ENCODE measurements around the gene IGF2BP3. TPM values are rescaled to one million over a fixed set of nuclear protein-coding genes. Genes with fewer than 3 reads are reported as not detected.

The IGF2BP3 gene
- total RNA-seq, 1 experiment from 2014 or later, result 11.7 TPM

GRCh38 chr7:23397241-23397640 lies 73.0 kb downstream of the IGF2BP3 start:
- Histone ChIP-seq H4K20me1 (ENCODE audit: low read length) (no peaks in the 10 kb centered on the region), H3K36me3 (ENCODE audit: low read depth, low read length) (no peaks in the 10 kb centered on the region), H3K4me3 (ENCODE audit: low read length) (no peak overlapping the region), H3K4me2 (ENCODE audit: low read length) (no peak overlapping the region), H3K27me3 (ENCODE audit: low read length) (no peaks in the 10 kb centered on the region), H2AFZ (ENCODE audit: low read length) (no peak overlapping the region), H3K4me1 (ENCODE audit: insufficient read depth, low read length) (no peaks in the 10 kb centered on the region), H3K27ac (ENCODE audit: low read length) (no peak overlapping the region), H3K79me2 (ENCODE audit: low read length) (no peaks in the 10 kb centered on the region), H3K9me3 (ENCODE audit: low read length) (no peaks in the 10 kb centered on the region), H3K9ac (ENCODE audit: low read length) (no peak overlapping the region), H3K9me2 (replicated peaks; ENCODE audit: low read length) (no peaks in the 10 kb centered on the region), H3F3A (ENCODE audit: low read length, unreplicated experiment) (no peaks in the 10 kb centered on the region)
- BruUV-seq (replicated peaks), result no TSS peak
- DNase-seq (no peak), ATAC-seq (no peak)
- CTCF ChIA-PET, result no interaction called here
- POLR2A ChIA-PET (ENCODE audit: unreplicated experiment), result no interaction called here
- TF ChIP-seq EZH2phosphoT487 (IDR thresholded peaks at IDR 0.05; ENCODE audit: borderline replicate concordance, low read length), result no peak
- TF ChIP-seq EZH2 (IDR thresholded peaks at IDR 0.05; ENCODE audit: low read length, unreplicated experiment), result no peak
- no peak for TF ChIP-seq CTCF (conservative IDR thresholded peaks at IDR 0.05; ENCODE audit: low read depth, low read length)
- intact Hi-C loops (cut with micrococcal nuclease), result no loop called here

GRCh38 chr7:23396222-23397015 lies 73.9 kb downstream of the IGF2BP3 start:
- ChIA-PET CTCF (no interaction called here), POLR2A (ENCODE audit: unreplicated experiment) (no interaction called here)
- no peaks in the 10 kb centered on the region for H3K79me2 ChIP-seq (ENCODE audit: low read length)
- H3K9ac ChIP-seq (ENCODE audit: low read length), result no peak overlapping the region
- BruUV-seq (replicated peaks), result no TSS peak
- H4K20me1 ChIP-seq (ENCODE audit: low read length), result no peaks in the 10 kb centered on the region
- DNase-seq, result no peak
- H3K9me3 ChIP-seq (ENCODE audit: low read length), result no peaks in the 10 kb centered on the region
- no peaks in the 10 kb centered on the region for H3K36me3 ChIP-seq (ENCODE audit: low read depth, low read length)
- H3K4me1 ChIP-seq (ENCODE audit: insufficient read depth, low read length), result no peaks in the 10 kb centered on the region
- no peak overlapping the region for H3K4me3 ChIP-seq (ENCODE audit: low read length)
- TF ChIP-seq EZH2phosphoT487 (IDR thresholded peaks at IDR 0.05; ENCODE audit: borderline replicate concordance, low read length), result no peak
- no peaks in the 10 kb centered on the region for H3K27me3 ChIP-seq (ENCODE audit: low read length)
- no peak; the same call in 1 of the 2 replicates for ATAC-seq
- no peak overlapping the region for H3K4me2 ChIP-seq (ENCODE audit: low read length)
- H2AFZ ChIP-seq (ENCODE audit: low read length), result no peak overlapping the region
- H3K9me2 ChIP-seq (replicated peaks; ENCODE audit: low read length), result no peaks in the 10 kb centered on the region
- intact Hi-C loops (cut with micrococcal nuclease), result no loop called here
- no peaks in the 10 kb centered on the region for H3F3A ChIP-seq (ENCODE audit: low read length, unreplicated experiment)
- H3K27ac ChIP-seq (ENCODE audit: low read length), result no peak overlapping the region

GRCh38 chr7:23394488-23395171 lies 75.7 kb downstream of the IGF2BP3 start:
- H4K20me1 ChIP-seq (ENCODE audit: low read length), result no peaks in the 10 kb centered on the region
- CTCF ChIA-PET, result interaction anchor here (0.6 kb wide), 1 partner anchor 122 kb away, joined by 3 read pairs; no protein-coding TSS in a partner anchor
- BruUV-seq (replicated peaks), result no TSS peak

More at GRCh38 chr7:23394488-23395171, 75.7 kb downstream of the IGF2BP3 start:
- TF ChIP-seq EZH2 (IDR thresholded peaks at IDR 0.05; ENCODE audit: low read length, unreplicated experiment), result no peak
- no peak for TF ChIP-seq CTCF (conservative IDR thresholded peaks at IDR 0.05; ENCODE audit: low read depth, low read length)
- no peak for TF ChIP-seq EZH2phosphoT487 (IDR thresholded peaks at IDR 0.05; ENCODE audit: borderline replicate concordance, low read length)
- H3K27ac ChIP-seq (ENCODE audit: low read length), result no peak overlapping the region
- no peak overlapping the region for H3K4me2 ChIP-seq (ENCODE audit: low read length)
- H3K79me2 ChIP-seq (ENCODE audit: low read length), result no peaks in the 10 kb centered on the region
- no peak overlapping the region for H3K4me3 ChIP-seq (ENCODE audit: low read length)
- no peaks in the 10 kb centered on the region for H3F3A ChIP-seq (ENCODE audit: low read length, unreplicated experiment)
- no peak overlapping the region for H2AFZ ChIP-seq (ENCODE audit: low read length)
- DNase-seq, result no peak
- H3K27me3 ChIP-seq (ENCODE audit: low read length), result no peaks in the 10 kb centered on the region
- no peaks in the 10 kb centered on the region for H3K9me3 ChIP-seq (ENCODE audit: low read length)
- H3K4me1 ChIP-seq (ENCODE audit: insufficient read depth, low read length), result no peaks in the 10 kb centered on the region
- POLR2A ChIA-PET (ENCODE audit: unreplicated experiment), result no interaction called here
- H3K9ac ChIP-seq (ENCODE audit: low read length), result no peak overlapping the region
- intact Hi-C loops (cut with micrococcal nuclease), result no loop called here
- no peak for ATAC-seq
- H3K9me2 ChIP-seq (replicated peaks; ENCODE audit: low read length), result no peaks in the 10 kb centered on the region
- H3K36me3 ChIP-seq (ENCODE audit: low read depth, low read length), result no peaks in the 10 kb centered on the region
